Liver (tissue), 9 donors: ENCODE measurements around the gene RBM23. TPM values are rescaled to one million over a fixed set of nuclear protein-coding genes. Genes with fewer than 3 reads are reported as not detected.

Source experiments
- DNase-seq: peaks from one replicate; pipeline ENCODE4 v3.0.0-alpha.2; 2017; ENCODE audit warnings: low spot score
- H3K27ac ChIP-seq, 2 donors: one replicate each; pipeline ENCODE4 v1.7.0; 2013; ENCODE audit warnings: inconsistent platforms in 2 of 2, low read length in 2 of 2, control low read depth in 1 of 2, low read depth in 1 of 2, mild to moderate bottlenecking in 1 of 2
- H3K27me3 ChIP-seq, 4 donors: one replicate each; pipeline versions ENCODE4 v1.6.1 to v1.7.0; 2013; ENCODE audit warnings: low read length in 3 of 4, inconsistent platforms in 1 of 4, mild to moderate bottlenecking in 1 of 4, moderate library complexity in 1 of 4; ENCODE audit not compliant: control insufficient read depth in 4 of 4, insufficient read depth in 4 of 4
- H3K36me3 ChIP-seq, 4 donors: one replicate each; pipeline versions ENCODE4 v1.6.1 to v1.7.0; 2013; ENCODE audit warnings: low read length in 3 of 4, mild to moderate bottlenecking in 3 of 4, low read depth in 1 of 4, moderate library complexity in 1 of 4; ENCODE audit not compliant: control insufficient read depth in 4 of 4, insufficient read depth in 3 of 4
- H3K4me1 ChIP-seq, 4 donors: one replicate each; pipeline versions ENCODE4 v1.6.1 to v1.7.0; 2013; ENCODE audit warnings: low read length in 3 of 4, mild to moderate bottlenecking in 3 of 4, moderate library complexity in 1 of 4; ENCODE audit not compliant: control insufficient read depth in 4 of 4, insufficient read depth in 4 of 4
- H3K4me3 ChIP-seq, 3 donors: one replicate each; pipeline versions ENCODE4 v1.6.1 to v1.7.0; 2013; ENCODE audit warnings: low read length in 3 of 3, control low read depth in 1 of 3, low read depth in 1 of 3, mild to moderate bottlenecking in 1 of 3
- H3K9ac ChIP-seq, 2 donors: one replicate each; pipeline ENCODE4 v1.7.0; 2013; ENCODE audit warnings: low read length in 2 of 2, mild to moderate bottlenecking in 2 of 2, moderate library complexity in 2 of 2, control low read depth in 1 of 2, low read depth in 1 of 2
- H3K9me3 ChIP-seq, 4 donors: one replicate each; pipeline versions ENCODE4 v1.6.1 to v1.7.0; 2013; ENCODE audit warnings: low read length in 3 of 4; ENCODE audit not compliant: control insufficient read depth in 4 of 4
- EGR1 ChIP-seq, 2 donors: IDR thresholded peaks; 2 replicates each; pipeline ENCODE4 v1.6.1; 2016 to 2018; ENCODE audit warnings: antibody characterized with exemption in 2 of 2, low read depth in 2 of 2
- FOXA2 ChIP-seq: IDR thresholded peaks from 2 replicates; pipeline ENCODE4 v1.6.1; 2016; ENCODE audit warnings: antibody characterized with exemption
- GABPA ChIP-seq, 2 donors: IDR thresholded peaks in 1 of 2; conservative IDR thresholded peaks in 1 of 2; 2 replicates each; pipeline ENCODE4 v1.6.1; 2016; ENCODE audit warnings: antibody characterized with exemption in 2 of 2, mild to moderate bottlenecking in 1 of 2, moderate library complexity in 1 of 2
- RXRA ChIP-seq, 2 donors: IDR thresholded peaks; 2 replicates each; pipeline ENCODE4 v1.6.1; 2017 to 2018; ENCODE audit warnings: antibody characterized with exemption in 2 of 2, mild to moderate bottlenecking in 1 of 2
- SP1 ChIP-seq: IDR thresholded peaks from 2 replicates; pipeline ENCODE4 v1.6.1; 2018; ENCODE audit warnings: antibody characterized with exemption, mild to moderate bottlenecking
- YY1 ChIP-seq: IDR thresholded peaks from 2 replicates; pipeline ENCODE4 v1.6.1; 2016; ENCODE audit warnings: antibody characterized with exemption, mild to moderate bottlenecking
- ZBTB33 ChIP-seq: IDR thresholded peaks from 2 replicates; pipeline ENCODE4 v1.6.1; 2016; ENCODE audit warnings: antibody characterized with exemption
- WGBS: extraction: QIAGEN DNeasy Blood & Tissue Kit; methylation state at CpG from one replicate; pipeline ENCODE4 v1.1.7; 2013; 5-methylcytosine and 5-hydroxymethylcytosine counted together
- polyA plus RNA-seq, 2 donors: library from polyadenylated mRNA; stranded (reverse) in 1 of 2; unstranded in 1 of 2; fragments of 200-250 nt in 1 of 2; fragments of >200 nt in 1 of 2; fragmentation: Nextera tagmentation in 1 of 2; extraction: Ambion mirVana in 1 of 2; gene quantifications; one replicate each; pipeline versions ENCODE4 v1.2.1 to v1.2.3, GENCODE V29; 2013 to 2015
- total RNA-seq, 2 donors: library from RNA; depleted of rRNA; stranded (reverse); fragments of >200 nt; gene quantifications; one replicate each; pipeline ENCODE4 v1.2.3, GENCODE V29; 2014
- TF ChIP-seq, protein P1 (sequence below): IDR thresholded peaks from 2 replicates; pipeline ENCODE4 v1.6.1; 2016; ENCODE audit warnings: antibody characterized with exemption, mild to moderate bottlenecking
- TF ChIP-seq, protein P2 (sequence below): fragments of 150-350 bp; IDR thresholded peaks from 2 replicates; pipeline ENCODE4 v1.5.1; 2017; ENCODE audit warnings: improper control_type of control experiment, low read depth, low read length; ENCODE audit not compliant: missing input control
- TF ChIP-seq, protein P3 (sequence below): IDR thresholded peaks from 2 replicates; pipeline ENCODE4 v1.6.1; 2016; ENCODE audit warnings: antibody characterized with exemption
- donor health status: healthy.
- donor health status: healthy.
- donor health status: healthy.
- donor health status: healthy.
- donor health status: healthy.

Gene RBM23
- total and polyA plus RNA-seq, 4 donors: 22.3 to 242 (median 31.4) TPM

DNA sequence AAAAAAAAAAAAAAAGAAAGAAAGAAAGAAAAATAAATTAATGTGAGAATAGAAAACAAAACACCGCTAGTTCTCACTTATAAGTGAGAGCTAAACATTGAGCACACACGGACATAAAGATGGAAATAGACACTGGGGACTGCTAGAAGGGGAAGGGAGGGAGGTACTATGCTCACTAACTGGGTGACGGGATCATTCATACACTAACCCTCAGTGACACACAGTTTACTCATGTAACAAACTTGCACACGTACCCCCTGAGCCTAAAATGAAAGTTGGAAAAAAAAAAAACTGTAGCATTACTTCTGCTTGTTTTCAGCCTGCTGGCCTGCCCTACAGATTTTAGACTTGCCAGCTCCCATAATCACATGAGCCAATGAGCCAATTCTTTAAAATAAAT, 20.7 kb upstream of the RBM23 start:
- Histone ChIP-seq H3K4me1 (no peaks in the 10 kb centered on the region), H3K27me3 (no peaks in the 10 kb centered on the region), H3K9me3 (no peaks in the 10 kb centered on the region), H3K9ac (no peak overlapping the region), H3K27ac (no peak overlapping the region), H3K4me3 (no peak overlapping the region), H3K36me3 (peaks cover 0 to 2% (median under 1%) of the 10 kb centered on the region in 4 donors)
- 97% methylated on average over 4 of the region's 4 CpGs for WGBS
- no peak for DNase-seq
- TF ChIP-seq SP1 (no peak), YY1 (no peak), RXRA (IDR thresholded peaks at IDR 0.05) (no peak), ZBTB33 (no peak), FOXA2 (no peak)
- TF ChIP-seq, protein P1, sequence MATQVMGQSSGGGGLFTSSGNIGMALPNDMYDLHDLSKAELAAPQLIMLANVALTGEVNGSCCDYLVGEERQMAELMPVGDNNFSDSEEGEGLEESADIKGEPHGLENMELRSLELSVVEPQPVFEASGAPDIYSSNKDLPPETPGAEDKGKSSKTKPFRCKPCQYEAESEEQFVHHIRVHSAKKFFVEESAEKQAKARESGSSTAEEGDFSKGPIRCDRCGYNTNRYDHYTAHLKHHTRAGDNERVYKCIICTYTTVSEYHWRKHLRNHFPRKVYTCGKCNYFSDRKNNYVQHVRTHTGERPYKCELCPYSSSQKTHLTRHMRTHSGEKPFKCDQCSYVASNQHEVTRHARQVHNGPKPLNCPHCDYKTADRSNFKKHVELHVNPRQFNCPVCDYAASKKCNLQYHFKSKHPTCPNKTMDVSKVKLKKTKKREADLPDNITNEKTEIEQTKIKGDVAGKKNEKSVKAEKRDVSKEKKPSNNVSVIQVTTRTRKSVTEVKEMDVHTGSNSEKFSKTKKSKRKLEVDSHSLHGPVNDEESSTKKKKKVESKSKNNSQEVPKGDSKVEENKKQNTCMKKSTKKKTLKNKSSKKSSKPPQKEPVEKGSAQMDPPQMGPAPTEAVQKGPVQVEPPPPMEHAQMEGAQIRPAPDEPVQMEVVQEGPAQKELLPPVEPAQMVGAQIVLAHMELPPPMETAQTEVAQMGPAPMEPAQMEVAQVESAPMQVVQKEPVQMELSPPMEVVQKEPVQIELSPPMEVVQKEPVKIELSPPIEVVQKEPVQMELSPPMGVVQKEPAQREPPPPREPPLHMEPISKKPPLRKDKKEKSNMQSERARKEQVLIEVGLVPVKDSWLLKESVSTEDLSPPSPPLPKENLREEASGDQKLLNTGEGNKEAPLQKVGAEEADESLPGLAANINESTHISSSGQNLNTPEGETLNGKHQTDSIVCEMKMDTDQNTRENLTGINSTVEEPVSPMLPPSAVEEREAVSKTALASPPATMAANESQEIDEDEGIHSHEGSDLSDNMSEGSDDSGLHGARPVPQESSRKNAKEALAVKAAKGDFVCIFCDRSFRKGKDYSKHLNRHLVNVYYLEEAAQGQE: no peak
- TF ChIP-seq, protein P2, sequence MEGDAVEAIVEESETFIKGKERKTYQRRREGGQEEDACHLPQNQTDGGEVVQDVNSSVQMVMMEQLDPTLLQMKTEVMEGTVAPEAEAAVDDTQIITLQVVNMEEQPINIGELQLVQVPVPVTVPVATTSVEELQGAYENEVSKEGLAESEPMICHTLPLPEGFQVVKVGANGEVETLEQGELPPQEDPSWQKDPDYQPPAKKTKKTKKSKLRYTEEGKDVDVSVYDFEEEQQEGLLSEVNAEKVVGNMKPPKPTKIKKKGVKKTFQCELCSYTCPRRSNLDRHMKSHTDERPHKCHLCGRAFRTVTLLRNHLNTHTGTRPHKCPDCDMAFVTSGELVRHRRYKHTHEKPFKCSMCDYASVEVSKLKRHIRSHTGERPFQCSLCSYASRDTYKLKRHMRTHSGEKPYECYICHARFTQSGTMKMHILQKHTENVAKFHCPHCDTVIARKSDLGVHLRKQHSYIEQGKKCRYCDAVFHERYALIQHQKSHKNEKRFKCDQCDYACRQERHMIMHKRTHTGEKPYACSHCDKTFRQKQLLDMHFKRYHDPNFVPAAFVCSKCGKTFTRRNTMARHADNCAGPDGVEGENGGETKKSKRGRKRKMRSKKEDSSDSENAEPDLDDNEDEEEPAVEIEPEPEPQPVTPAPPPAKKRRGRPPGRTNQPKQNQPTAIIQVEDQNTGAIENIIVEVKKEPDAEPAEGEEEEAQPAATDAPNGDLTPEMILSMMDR: no peak

GRCh38 chr14:22935156-22935555, 16.2 kb upstream of the RBM23 start:
- Histone ChIP-seq H3K9ac (no peak overlapping the region), H3K4me1 (peaks cover 0 to 6% (median 3%) of the 10 kb centered on the region in 4 donors), H3K27me3 (no peaks in the 10 kb centered on the region), H3K4me3 (no peak overlapping the region), H3K9me3 (no peaks in the 10 kb centered on the region), H3K36me3 (no peaks in the 10 kb centered on the region), H3K27ac (no peak overlapping the region)
- no peak for TF ChIP-seq GABPA (IDR thresholded peaks at IDR 0.05 in 1 of 2, conservative IDR thresholded peaks at IDR 0.05 in 1 of 2)
- TF ChIP-seq, protein P2: no peak
- no peak for TF ChIP-seq EGR1 (IDR thresholded peaks at IDR 0.05; ENCODE audit: low read depth in 2 of 2)
- TF ChIP-seq RXRA (IDR thresholded peaks at IDR 0.05): no peak
- TF ChIP-seq, protein P3, sequence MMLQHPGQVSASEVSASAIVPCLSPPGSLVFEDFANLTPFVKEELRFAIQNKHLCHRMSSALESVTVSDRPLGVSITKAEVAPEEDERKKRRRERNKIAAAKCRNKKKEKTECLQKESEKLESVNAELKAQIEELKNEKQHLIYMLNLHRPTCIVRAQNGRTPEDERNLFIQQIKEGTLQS: no peak
- 88% methylated on average over 1 of the region's 1 CpG for WGBS
- DNase-seq: no peak
